H7 (cell line): ENCODE results near the gene FOCAD. TPM values are rescaled to one million over a fixed set of nuclear protein-coding genes. Genes with fewer than 3 reads are reported as not detected.
A peak's percentile ranks its signal among the peaks of the same experiment; 100 is the strongest.

ENCODE experiments used
- DNase-seq: peaks from one replicate; pipeline ENCODE4 v3.0.0; 2012
- H3K27me3 ChIP-seq: 2 replicates; pipeline ENCODE4 v1.6.0; 2011; ENCODE audit warnings: mild to moderate bottlenecking, low read length; ENCODE audit not compliant: control insufficient read depth, insufficient read depth
- H3K36me3 ChIP-seq: replicated peaks from 2 replicates; pipeline ENCODE4 v1.5.1; 2011; ENCODE audit warnings: low read length; ENCODE audit not compliant: control insufficient read depth, insufficient read depth
- H3K4me3 ChIP-seq: 2 replicates; pipeline ENCODE4 v1.5.1; 2011; ENCODE audit warnings: low read depth, mild to moderate bottlenecking, control low read depth, low read length, moderate library complexity; ENCODE audit not compliant: insufficient read depth
- total RNA-seq: library from RNA; depleted of rRNA; stranded (reverse); fragments of >200 nt; shearing (Covaris generic); gene quantifications from 2 replicates; pipeline ENCODE4 v1.2.3, GENCODE V29; 2014

Gene FOCAD
- total RNA-seq, 1 experiment from 2014 or later = 41.8 TPM

DNA sequence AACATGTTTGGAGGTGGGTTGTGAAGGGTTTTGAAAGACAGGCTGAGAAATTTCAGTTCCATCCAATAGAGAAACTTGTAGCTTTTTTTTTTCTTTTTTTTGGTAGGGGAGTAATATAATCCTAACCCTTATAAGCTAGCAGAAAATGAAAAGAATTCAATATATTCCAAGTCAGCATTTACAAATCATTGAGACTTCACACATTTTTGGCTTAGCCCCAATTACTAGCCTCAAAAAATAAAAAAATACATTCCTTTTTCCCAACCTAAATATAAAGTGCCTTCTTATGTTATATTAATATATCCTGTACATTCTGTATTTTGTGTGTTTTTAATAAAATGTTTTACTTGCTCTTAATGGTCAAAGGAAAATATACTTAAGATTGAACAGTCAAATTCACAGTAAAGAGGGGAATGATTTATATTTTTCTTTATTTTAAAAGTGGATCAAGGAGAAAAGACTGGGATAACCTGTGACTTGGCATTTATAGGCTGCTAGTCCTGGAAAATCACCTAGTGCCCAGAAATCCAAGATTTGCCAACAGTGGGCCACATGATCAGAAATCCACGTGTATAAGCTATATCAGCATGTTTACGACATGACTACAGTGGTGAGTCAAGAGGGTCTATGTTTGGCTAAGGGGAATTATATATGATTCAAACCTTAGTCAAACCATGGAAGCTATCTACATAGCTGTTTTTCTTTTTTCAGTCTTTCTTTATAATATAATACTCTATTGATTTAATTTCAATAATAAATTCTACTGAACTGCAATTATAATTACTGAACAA, 332.8 kb downstream of the FOCAD start:
- H3K4me3 ChIP-seq = no peak overlapping the region
- no peak for DNase-seq
- no peaks in the 10 kb centered on the region for H3K36me3 ChIP-seq
- H3K27me3 ChIP-seq = no peaks in the 10 kb centered on the region

DNA sequence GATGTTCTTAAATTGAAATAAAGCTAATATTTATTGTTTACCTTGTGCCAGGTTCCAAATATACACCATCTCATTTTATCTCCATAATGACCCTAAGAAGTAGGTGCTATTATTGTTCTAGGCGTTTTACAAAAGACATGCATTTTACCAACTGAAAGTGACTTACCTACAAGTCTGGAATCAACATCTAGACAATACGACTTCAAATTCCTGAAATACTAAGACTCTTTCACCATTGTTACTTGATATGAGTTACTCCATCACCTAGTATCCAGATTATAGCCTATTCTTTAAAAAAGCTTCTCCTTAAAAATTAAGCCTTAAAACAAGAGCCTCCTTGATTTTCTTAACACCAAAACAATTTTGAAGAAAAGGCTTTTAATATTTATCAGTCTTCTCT, 334.1 kb downstream of the FOCAD start:
- no peak overlapping the region for H3K4me3 ChIP-seq

DNA sequence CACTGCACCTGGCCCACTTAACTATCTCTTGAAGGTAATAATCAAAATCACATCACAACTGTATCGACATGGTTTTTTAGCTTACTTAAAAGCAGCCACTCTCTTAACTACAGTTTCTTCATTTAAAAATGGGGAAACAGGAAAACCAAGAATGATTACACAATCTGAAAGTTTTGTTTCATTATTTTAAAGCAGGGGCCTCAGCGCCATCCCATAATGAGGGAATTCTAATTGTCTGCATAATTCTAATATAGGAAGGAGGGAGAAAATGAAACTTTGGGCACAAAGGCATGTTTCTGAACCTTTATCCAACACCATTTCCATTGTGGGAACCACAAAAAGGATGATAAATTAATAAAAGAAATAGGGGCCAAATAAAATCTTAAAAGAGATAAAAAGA, 339.8 kb downstream of the FOCAD start:
- no peak for DNase-seq
- no peaks in the 10 kb centered on the region for H3K36me3 ChIP-seq
- H3K27me3 ChIP-seq = no peaks in the 10 kb centered on the region
- no peak overlapping the region for H3K4me3 ChIP-seq

More for the DNA sequence above, 334.1 kb downstream of the FOCAD start:
- H3K36me3 ChIP-seq = no peaks in the 10 kb centered on the region
- DNase-seq = no peak
- H3K27me3 ChIP-seq = no peaks in the 10 kb centered on the region

DNA sequence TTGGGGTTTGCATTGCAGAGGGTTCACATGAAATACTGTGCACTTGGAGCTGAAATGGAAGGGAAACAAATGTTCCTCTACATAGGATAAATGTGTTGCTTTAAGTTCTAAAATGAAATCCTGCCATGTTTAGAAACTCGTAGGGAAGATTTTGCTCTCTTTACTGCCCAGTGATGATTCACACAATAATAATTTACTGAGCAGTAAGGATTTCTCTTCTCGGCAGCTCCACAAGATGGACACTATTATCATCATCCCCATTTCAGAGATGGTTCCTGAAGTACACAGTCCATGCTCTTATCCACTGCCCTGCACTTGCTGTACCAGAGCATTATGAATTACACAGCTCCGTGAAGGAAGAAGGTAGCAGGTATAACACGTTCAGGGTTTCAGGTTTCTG, 343.2 kb downstream of the FOCAD start:
- H3K27me3 ChIP-seq = no peaks in the 10 kb centered on the region
- DNase-seq = no peak
- no peak overlapping the region for H3K4me3 ChIP-seq
- no peaks in the 10 kb centered on the region for H3K36me3 ChIP-seq

DNA sequence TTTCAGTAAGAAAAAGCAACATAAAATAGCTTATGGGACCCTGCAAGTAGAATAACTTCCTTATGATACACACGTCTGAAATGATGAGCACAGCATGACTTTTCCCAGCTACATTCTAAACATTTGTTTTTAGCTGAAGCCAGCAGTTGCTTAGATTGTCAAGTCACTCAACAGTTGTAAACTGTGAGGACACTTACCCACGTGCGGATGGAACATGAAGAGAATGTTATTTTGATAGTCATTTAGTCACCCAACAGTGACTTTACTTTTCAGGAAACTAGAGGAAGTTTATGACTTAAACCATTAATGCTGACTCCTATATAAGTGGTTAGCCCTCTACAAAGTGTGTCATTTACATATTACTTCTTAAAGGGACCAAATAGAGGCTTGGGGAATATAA, 344.4 kb downstream of the FOCAD start:
- H3K4me3 ChIP-seq = no peak overlapping the region
- H3K27me3 ChIP-seq = no peaks in the 10 kb centered on the region
- no peaks in the 10 kb centered on the region for H3K36me3 ChIP-seq
- no peak for DNase-seq

DNA sequence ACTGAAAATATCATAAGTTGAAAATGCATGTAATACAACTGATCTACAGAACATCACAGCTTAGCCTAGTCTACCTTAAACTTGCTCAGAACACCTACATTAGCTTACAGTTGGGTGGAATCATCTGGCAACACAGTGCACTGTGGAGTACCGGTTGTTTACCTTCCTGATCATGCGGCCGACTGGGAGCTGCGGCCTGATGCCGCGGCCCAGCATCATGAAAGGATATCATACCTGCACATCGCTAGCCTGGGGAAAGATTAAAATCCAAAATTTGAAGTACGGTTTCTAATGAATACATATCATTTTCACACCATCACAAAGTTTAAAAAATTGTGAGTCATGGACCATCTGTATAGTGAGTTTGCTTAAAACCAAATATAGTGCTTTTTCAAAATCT, 345.6 kb downstream of the FOCAD start:
- Histone ChIP-seq H3K4me3 (no peak overlapping the region), H3K36me3 (no peaks in the 10 kb centered on the region), H3K27me3 (no peaks in the 10 kb centered on the region)
- DNase-seq = no peak

DNA sequence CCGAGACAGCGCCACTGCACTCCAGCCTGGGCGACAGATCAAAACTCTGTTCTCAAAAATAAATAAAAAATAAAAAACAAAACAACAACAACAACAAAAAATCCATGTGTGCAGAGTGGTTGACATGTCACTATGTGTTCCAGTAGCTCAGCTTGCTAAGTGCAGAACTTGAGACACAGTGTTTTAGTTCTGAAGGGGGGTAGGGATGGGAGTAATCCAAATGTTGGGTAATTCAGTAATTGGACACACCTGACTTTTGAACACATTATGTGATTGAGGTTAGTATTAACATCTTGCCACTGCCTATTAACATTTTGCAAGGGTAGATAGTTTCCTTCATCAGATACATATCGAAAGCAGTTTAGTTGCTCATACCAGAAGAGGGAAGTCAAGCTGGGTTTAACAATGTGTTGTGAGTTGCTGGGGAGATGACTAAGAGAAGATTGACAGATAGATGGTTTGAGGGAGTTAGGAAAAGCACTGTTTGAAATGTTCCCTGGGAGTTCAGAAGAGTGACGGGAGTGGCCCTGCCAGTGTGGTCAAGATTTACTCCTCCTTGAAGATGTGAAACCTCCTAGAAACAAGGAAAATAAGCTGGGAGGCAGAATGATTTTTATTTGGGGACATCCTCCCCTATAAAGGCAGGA, 346.5 kb downstream of the FOCAD start:
- peak; percentile 26 for DNase-seq
- H3K4me3 ChIP-seq = no peak overlapping the region
- no peaks in the 10 kb centered on the region for H3K36me3 ChIP-seq
- H3K27me3 ChIP-seq = no peaks in the 10 kb centered on the region

DNA sequence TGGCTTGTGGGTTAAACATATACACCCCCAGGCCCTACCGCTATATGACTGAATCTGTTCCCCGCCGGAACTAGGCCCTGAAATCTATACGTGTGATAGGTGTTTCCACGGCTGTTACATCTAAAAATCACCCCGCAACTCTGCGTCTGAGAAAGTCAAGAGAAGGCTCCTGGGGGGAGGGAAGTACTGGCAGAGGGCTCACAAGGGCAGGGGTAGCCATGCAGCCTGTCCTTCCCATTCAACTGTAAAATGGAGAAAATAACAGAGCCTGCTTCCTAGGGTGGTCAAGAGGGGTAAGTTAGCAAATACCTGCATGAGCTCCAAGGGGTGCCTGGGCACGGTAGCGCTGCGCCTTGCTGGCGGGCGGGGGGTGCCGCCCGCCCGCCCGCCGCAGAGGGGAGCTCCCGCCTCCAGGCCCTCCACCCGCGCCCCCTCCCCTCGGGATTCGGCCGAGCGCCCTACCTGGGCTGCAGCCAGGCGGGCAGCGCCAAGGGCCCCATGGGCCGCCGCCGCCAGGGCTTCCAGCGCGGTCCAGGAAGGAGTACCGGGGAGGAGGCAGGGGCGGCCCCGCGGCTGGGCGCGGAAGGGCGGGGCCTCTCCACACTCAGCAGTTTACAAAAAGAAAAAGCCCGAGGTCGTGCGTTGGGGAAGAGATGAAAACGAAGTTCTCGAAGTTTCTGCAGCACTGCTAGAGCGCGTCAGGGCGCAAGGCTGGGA, 347.2 kb downstream of the FOCAD start, which contains the start of gene HACD4:
Gene HACD4 (minus strand): TSS at position 550 of the 717 bp plus-strand sequence. CDS start 50 bp downstream, at position 500.
- Histone ChIP-seq H3K36me3 (no peaks in the 10 kb centered on the region), H3K4me3 (peak within 1 kb of the TSS; percentile 45), H3K27me3 (no peaks in the 10 kb centered on the region)
- DNase-seq = peak; percentile 90

DNA sequence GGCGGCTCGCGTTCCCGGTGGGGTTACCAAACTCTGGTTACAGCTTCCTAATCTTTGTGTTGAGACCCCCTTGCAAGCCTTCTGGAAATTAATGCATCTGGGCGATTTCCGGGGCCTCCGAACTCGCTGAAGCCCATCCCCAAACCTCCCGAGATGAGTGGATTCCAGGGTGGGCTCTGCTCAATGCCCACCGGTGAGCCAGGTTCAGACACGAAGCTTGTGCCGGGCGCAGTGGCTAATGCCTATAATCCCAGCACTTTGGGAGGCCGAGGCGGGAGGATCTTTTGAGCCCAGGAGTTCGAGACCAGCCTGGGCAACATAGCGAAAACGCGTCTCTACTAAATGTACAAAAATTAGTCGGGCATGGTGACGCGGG, 347.7 kb downstream of the FOCAD start:
- no peaks in the 10 kb centered on the region for H3K36me3 ChIP-seq
- peak overlapping the region; percentile 45 for H3K4me3 ChIP-seq
- no peak for DNase-seq

DNA sequence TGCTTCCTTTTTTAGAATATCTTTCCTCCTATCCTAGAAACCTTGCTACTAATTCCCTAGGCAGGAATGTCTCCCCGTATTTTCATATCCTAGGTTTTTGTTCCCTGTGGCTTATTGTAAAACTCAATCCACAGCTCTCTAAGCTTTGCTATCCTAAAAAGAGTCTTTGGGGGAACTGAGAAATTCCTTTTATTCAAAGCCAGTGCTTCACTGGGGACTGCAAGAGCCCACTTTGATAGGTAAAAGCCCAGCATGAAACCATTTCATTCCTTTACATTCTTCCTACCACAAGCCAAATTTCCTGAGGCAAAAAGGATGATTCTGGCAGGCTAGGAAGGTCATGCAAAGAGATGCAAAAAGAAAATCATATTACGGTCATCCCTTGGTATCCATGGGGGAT, 353.2 kb downstream of the FOCAD start:
- H3K36me3 ChIP-seq = no peaks in the 10 kb centered on the region
- DNase-seq = no peak

More for the DNA sequence above, 347.7 kb downstream of the FOCAD start:
- no peaks in the 10 kb centered on the region; the same call in 1 of the 2 replicates for H3K27me3 ChIP-seq

DNA sequence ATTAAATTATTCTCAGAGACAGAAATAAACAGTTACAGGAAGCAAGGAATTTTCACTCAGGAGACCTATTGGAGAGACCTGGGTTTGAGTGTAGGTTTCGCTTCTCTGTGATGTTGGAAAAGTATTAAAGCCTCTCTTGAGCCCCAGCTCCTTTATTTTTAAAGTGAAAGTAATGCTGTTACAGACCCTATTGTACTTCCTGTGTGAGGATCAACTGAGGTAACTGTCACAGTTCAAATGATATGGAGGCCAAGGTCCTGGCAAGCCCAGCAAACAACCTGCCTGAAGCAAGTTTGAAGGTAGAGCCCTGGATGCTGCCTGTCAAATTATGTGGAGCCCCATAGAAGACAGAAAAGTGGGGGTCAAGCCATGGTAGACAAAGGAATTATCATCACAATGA, 355.2 kb downstream of the FOCAD start:
- Histone ChIP-seq H3K4me3 (no peak overlapping the region), H3K27me3 (no peaks in the 10 kb centered on the region; the same call in 1 of the 2 replicates), H3K36me3 (no peaks in the 10 kb centered on the region)
- DNase-seq = no peak

More for the DNA sequence above, 353.2 kb downstream of the FOCAD start:
- Histone ChIP-seq H3K27me3 (no peaks in the 10 kb centered on the region; the same call in 1 of the 2 replicates), H3K4me3 (no peak overlapping the region)

DNA sequence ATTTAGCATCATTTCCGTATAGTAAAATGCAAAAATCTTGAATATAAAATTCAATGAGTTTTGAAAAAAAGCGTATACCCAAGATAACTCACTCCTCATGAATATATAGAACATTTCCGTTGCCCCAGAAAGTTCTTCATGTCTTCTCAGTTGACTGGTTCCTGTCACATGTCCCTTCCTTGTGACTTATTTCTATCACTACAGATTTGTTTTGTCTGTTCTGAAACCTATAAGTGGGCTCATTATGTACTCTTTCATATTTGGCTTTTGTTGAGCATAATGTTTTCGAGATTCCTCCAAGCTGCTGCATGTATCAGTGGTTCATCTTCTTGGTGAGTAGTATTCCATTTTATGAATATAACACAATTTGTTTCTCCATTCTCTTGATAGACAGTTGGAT, 358.4 kb downstream of the FOCAD start:
- Histone ChIP-seq H3K27me3 (no peaks in the 10 kb centered on the region), H3K36me3 (no peaks in the 10 kb centered on the region), H3K4me3 (no peak overlapping the region)
- no peak for DNase-seq

DNA sequence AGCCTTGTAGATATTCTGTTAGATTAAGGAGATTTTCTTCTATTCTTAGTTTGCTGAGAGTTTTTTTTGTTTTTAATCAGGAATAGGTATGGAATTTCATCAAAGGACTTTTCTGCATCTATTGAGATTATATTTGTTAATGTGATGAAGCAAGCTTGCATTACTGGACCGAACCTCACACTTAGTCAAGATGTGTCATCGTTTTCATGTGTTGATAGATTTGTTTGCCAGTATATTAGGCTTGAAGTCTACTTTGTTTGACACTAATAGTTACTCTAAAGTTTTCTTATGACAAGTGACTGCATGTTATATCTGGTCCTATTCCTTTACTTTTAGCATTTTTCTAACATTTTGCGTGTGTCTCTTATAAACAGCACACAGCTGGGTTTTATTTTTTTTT, 359.8 kb downstream of the FOCAD start:
- Histone ChIP-seq H3K36me3 (no peaks in the 10 kb centered on the region), H3K27me3 (no peaks in the 10 kb centered on the region), H3K4me3 (no peak overlapping the region)
- no peak for DNase-seq
